Activated CD8-positive, alpha-beta T cell treated with anti-CD3 and anti-CD28 coated beads, Interleukin-2, amount 10 ng/mL, durations not matched to agents 7 days and 5 days (primary cell): ENCODE results near the gene HDDC2. TPM values are rescaled to one million over a fixed set of nuclear protein-coding genes. Genes with fewer than 3 reads are reported as not detected.

Experiments
- ATAC-seq: fragments of 150-1000 bp; cut with Tn5 transposase; one replicate; pipeline ENCODE4 v1.10.0; 2021; ENCODE audit warnings: moderate library complexity
- CTCF ChIA-PET: fragments of 350-600 bp; sonication (Branson Sonifier 250); formaldehyde crosslinking; loops from one replicate; lab custom pipeline; 2021; ENCODE audit warnings: antibody characterized with exemption; lab: Charles Lee
- POLR2A ChIA-PET: fragments of 350-600 bp; sonication (Branson Sonifier 250); formaldehyde crosslinking; loops from one replicate; lab custom pipeline; 2021; ENCODE audit warnings: antibody characterized with exemption; lab: Charles Lee
- DNase-seq: peaks from one replicate; pipeline ENCODE4 v3.0.0-alpha.2; 2020
- H3K27ac Mint-ChIP-seq: one replicate; pipeline ENCODE4 v1.8.0; 2021; ENCODE audit warnings: mild to moderate bottlenecking, mixed read lengths
- H3K27me3 Mint-ChIP-seq: one replicate; pipeline ENCODE4 v1.8.0; 2021; ENCODE audit warnings: low read depth, mixed read lengths
- H3K36me3 Mint-ChIP-seq: one replicate; pipeline ENCODE4 v1.8.0; 2021; ENCODE audit warnings: low read depth, mixed read lengths
- H3K4me1 Mint-ChIP-seq: one replicate; pipeline ENCODE4 v1.8.0; 2021; ENCODE audit warnings: low read depth, mixed read lengths
- H3K4me3 Mint-ChIP-seq: one replicate; pipeline ENCODE4 v1.8.0; 2021; ENCODE audit warnings: mild to moderate bottlenecking, mixed read lengths
- H3K9me3 Mint-ChIP-seq: one replicate; pipeline ENCODE4 v1.8.0; 2022; ENCODE audit warnings: mixed read lengths; ENCODE audit not compliant: insufficient read depth
- total RNA-seq, 2 experiments: library from RNA; stranded (reverse); gene quantifications; one replicate each; pipeline ENCODE4 v1.2.3, GENCODE V29; 2021

Gene HDDC2
- total RNA-seq, 2 experiments from 2014 or later: 61.7 to 69.8 TPM

DNA sequence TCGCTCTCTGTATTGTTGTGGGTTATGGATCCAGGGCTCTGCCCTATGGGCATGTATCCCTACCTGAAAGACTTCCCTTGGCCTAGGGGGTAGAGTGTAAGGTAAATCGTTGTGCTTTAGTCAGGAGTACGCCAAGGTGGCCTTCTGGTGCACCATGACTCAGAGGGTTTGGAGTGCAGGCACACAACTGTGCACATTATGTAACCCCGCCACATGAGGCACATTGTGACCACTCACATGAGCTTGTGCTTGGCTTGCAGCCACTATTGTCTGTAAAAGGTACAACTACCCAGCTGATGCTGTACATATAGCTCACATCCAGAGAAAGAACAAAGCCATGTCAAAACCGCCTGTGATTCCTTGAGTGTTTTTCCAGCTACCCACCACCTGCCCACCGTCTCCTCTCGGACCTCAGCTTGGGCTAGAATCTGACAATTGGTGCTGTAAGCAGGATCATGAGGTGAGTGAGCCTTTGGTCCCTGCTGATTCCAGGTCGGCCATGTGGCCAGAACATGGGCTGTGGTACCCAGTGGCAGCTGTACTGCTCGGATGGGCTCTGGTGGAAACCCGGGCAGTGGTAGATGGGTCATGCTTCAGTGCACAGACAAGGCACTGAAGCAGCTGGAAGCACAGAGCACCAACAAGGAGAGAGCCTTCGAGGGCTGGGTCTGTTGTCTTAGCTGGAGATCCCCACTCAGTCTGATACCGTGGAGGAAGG is 33.8 kb downstream of the HDDC2 start:
- no peaks in the 10 kb centered on the region for H3K4me1 Mint-ChIP-seq
- ChIA-PET CTCF (no interaction called here), POLR2A (interaction anchor here (1.2 kb wide), 1 partner anchor 22 kb away, joined by 3 read pairs; no protein-coding TSS in a partner anchor)
- DNase-seq (no peak), ATAC-seq (no peak)
- H3K36me3 Mint-ChIP-seq: peaks cover 16% of the 10 kb centered on the region
- H3K27ac Mint-ChIP-seq: no peak overlapping the region
- no peaks in the 10 kb centered on the region for H3K9me3 Mint-ChIP-seq
- H3K27me3 Mint-ChIP-seq: no peaks in the 10 kb centered on the region
- H3K4me3 Mint-ChIP-seq: no peak overlapping the region

DNA sequence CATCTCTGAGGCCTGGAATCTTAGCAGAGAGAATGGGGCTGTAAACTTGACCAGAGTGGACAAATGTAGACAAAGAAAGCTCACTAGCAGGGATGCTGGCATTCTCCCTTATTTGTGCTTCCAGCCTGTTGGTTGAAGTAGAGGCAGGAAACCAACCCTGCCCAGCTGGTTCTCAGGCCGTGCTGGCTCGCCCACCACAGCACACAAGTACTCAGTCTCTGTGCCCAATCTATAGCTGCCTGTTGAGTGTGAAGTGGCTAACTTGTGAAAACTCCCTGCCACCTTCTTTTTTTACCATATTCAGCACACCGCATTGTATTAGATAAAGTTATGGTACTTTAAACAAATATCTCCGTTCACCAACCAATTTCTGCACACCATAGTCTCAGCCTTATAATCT is 37.3 kb downstream of the HDDC2 start:
- ChIA-PET CTCF (no interaction called here), POLR2A (no interaction called here)
- no peak for DNase-seq
- H3K27me3 Mint-ChIP-seq: no peaks in the 10 kb centered on the region
- H3K9me3 Mint-ChIP-seq: no peaks in the 10 kb centered on the region
- no peak for ATAC-seq
- no peaks in the 10 kb centered on the region for H3K4me1 Mint-ChIP-seq
- H3K4me3 Mint-ChIP-seq: no peak overlapping the region
- no peaks in the 10 kb centered on the region for H3K36me3 Mint-ChIP-seq
- no peak overlapping the region for H3K27ac Mint-ChIP-seq

DNA sequence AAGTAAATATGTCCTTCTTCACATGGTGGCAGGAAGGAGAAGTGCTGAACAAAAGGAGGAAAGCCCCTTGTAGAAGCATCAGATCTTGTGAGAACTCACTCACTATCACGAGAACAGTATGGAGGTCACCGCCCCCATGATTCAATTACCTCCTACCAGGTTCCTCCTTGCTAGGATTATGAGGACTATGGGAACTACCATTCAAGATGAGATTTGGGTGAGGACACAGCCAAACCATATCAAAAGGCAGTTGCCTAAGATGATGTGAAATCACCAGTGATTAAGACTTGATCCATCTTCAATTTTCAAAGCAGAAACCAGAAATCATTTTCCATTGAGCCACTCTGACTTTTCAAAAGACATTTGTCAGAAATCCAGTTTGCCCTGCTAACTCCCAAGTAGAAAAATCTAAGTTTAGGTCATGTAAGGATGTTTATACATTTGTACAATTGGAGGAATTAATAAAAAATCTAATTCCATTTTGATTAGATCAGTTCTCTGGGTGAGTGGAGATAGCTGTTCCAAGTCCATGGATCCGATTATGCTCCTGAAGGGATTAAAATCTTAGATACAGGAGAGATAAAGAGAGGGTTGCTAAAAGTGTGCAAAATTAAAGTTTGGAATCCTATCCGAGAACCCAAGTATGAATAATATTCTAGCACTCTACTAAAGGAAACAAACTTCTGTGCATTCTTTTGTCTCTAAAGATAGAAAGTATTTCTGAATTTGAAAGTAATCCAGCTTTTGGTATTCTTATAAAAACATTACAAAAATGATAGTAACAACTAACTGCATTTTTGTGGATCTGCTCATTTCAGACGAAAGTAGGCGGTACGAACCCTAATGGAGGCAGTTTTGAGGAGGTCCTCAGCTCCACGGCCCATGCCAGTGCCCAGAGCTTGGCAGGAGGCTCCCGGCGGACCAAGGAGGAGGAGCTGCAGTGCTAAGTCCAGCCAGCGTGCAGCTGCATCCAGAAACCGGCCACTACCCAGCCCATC is 39.5 kb downstream of the HDDC2 start:
- DNase-seq (no peak), ATAC-seq (no peak)
- ChIA-PET CTCF (no interaction called here), POLR2A (no interaction called here)
- H3K9me3 Mint-ChIP-seq: no peaks in the 10 kb centered on the region
- H3K27ac Mint-ChIP-seq: no peak overlapping the region
- no peaks in the 10 kb centered on the region for H3K27me3 Mint-ChIP-seq
- no peaks in the 10 kb centered on the region for H3K36me3 Mint-ChIP-seq
- H3K4me3 Mint-ChIP-seq: no peak overlapping the region
- no peaks in the 10 kb centered on the region for H3K4me1 Mint-ChIP-seq

- DNase-seq (no peak), ATAC-seq (no peak)
- Mint-ChIP-seq H3K9me3 (no peaks in the 10 kb centered on the region), H3K27ac (no peak overlapping the region), H3K27me3 (no peaks in the 10 kb centered on the region), H3K4me1 (no peaks in the 10 kb centered on the region), H3K4me3 (no peak overlapping the region), H3K36me3 (no peaks in the 10 kb centered on the region)
- ChIA-PET POLR2A (no interaction called here), CTCF (no interaction called here)
Measured at GRCh38 chr6:125259354-125259736, 42.4 kb downstream of the HDDC2 start.

GRCh38 chr6:125258651-125259353 is 43.0 kb downstream of the HDDC2 start:
- DNase-seq (no peak), ATAC-seq (no peak)
- Mint-ChIP-seq H3K36me3 (no peaks in the 10 kb centered on the region), H3K4me3 (no peak overlapping the region), H3K9me3 (no peaks in the 10 kb centered on the region), H3K4me1 (no peaks in the 10 kb centered on the region), H3K27me3 (no peaks in the 10 kb centered on the region), H3K27ac (no peak overlapping the region)
- CTCF ChIA-PET: no interaction called here
- POLR2A ChIA-PET: no interaction called here

- Mint-ChIP-seq H3K9me3 (no peaks in the 10 kb centered on the region), H3K4me3 (no peak overlapping the region), H3K36me3 (no peaks in the 10 kb centered on the region), H3K27ac (no peak overlapping the region), H3K27me3 (peaks cover 3% of the 10 kb centered on the region), H3K4me1 (no peaks in the 10 kb centered on the region)
- ChIA-PET POLR2A (no interaction called here), CTCF (no interaction called here)
- no peak for ATAC-seq
- DNase-seq: no peak
Measured at GRCh38 chr6:125257351-125257750, 44.4 kb downstream of the HDDC2 start.

GRCh38 chr6:125255201-125255600 is 46.6 kb downstream of the HDDC2 start:
- ChIA-PET POLR2A (no interaction called here), CTCF (no interaction called here)
- Mint-ChIP-seq H3K4me1 (no peaks in the 10 kb centered on the region), H3K4me3 (no peak overlapping the region), H3K36me3 (no peaks in the 10 kb centered on the region), H3K27ac (no peak overlapping the region), H3K27me3 (peaks cover 3% of the 10 kb centered on the region), H3K9me3 (no peaks in the 10 kb centered on the region)
- no peak for DNase-seq
- no peak for ATAC-seq

GRCh38 chr6:125254321-125254720 is 47.4 kb downstream of the HDDC2 start:
- DNase-seq (no peak), ATAC-seq (no peak)
- no peaks in the 10 kb centered on the region for H3K36me3 Mint-ChIP-seq
- ChIA-PET CTCF (no interaction called here), POLR2A (no interaction called here)
- peaks cover 3% of the 10 kb centered on the region for H3K27me3 Mint-ChIP-seq
- H3K9me3 Mint-ChIP-seq: no peaks in the 10 kb centered on the region
- no peaks in the 10 kb centered on the region for H3K4me1 Mint-ChIP-seq
- no peak overlapping the region for H3K27ac Mint-ChIP-seq
- H3K4me3 Mint-ChIP-seq: no peak overlapping the region

DNA sequence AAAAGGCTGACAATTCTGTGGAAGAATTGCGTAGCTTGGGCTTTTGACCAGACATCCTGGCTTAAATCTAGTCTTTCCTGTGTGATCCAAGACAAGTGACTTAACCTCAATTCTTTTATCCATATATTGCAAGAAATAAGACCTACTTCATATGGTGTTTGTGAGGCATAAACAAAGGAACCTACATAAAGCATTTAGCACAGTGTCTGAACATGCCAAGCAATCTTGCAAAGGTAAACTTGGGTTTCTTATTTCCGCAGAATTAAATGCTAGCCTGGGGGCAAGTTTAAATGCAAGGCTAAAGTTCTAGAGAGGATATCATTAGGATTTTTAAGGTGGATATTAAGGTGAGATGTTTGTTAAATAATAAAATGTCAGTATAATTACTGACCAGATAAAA is 47.9 kb downstream of the HDDC2 start:
- ChIA-PET POLR2A (no interaction called here), CTCF (no interaction called here)
- Mint-ChIP-seq H3K27ac (no peak overlapping the region), H3K36me3 (no peaks in the 10 kb centered on the region), H3K4me1 (no peaks in the 10 kb centered on the region), H3K4me3 (no peak overlapping the region), H3K27me3 (peaks cover 3% of the 10 kb centered on the region), H3K9me3 (no peaks in the 10 kb centered on the region)
- DNase-seq: no peak
- ATAC-seq: no peak

DNA sequence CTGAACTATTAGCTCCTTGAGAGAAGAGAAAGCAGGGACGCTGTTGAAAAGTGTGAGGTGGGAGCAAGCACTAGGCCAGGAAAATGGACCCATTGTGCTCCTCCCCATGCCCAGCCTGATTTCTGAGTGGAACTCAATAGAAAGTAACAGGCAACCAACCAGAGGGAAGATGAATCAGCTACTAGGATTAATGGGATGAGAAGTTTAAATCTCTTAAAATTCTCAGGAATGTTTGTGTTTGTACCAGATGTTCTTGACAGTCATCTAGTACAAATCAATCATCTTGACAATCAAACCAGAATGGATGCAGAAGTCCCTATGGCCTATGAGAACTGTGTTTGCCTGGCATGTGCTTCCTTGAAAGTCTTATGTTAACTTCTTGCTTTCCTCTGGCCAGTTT is 48.9 kb downstream of the HDDC2 start:
- CTCF ChIA-PET: no interaction called here

DNA sequence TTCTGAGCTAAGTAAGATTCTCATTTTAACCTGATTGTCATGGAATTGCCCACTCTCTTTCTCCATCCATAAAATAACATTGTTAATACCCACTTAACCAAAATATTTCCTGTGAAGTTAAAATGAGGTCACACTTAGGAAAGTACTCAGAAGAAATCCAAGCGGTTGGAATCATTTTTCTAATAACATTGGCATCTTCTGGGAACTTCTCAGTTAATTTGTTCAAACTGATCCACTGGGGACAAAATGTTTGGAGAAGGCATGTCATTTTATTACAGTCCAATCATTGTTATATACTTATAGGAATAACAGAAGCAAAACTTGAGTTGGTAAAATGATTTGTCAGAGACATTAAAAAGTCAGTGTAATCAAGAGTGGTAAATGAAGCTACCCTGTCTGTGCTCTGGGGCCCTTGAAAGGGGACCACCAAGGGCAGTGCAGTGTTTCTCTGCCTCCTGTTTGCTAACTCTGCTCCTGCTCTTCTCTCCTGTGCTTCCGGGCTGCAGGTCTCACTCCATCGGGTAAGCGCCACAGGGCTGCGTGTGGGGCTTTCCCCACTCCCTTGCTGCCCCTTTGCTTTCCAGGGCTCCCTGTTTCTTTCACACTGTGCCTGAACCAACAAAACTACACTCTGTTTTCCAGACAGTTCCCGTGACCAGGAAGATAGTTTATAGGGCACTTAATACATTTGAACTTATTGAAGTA is 50.1 kb downstream of the HDDC2 start:
- Mint-ChIP-seq H3K27ac (no peak overlapping the region), H3K36me3 (no peaks in the 10 kb centered on the region), H3K27me3 (peaks cover 6% of the 10 kb centered on the region), H3K4me1 (no peaks in the 10 kb centered on the region), H3K4me3 (no peak overlapping the region), H3K9me3 (no peaks in the 10 kb centered on the region)
- ChIA-PET POLR2A (no interaction called here), CTCF (no interaction called here)
- no peak for ATAC-seq
- no peak for DNase-seq

More for the DNA sequence above, 48.9 kb downstream of the HDDC2 start:
- Mint-ChIP-seq H3K27me3 (peaks cover 3% of the 10 kb centered on the region), H3K36me3 (no peaks in the 10 kb centered on the region), H3K9me3 (no peaks in the 10 kb centered on the region), H3K27ac (no peak overlapping the region), H3K4me3 (no peak overlapping the region), H3K4me1 (no peaks in the 10 kb centered on the region)
- DNase-seq: no peak
- no peak for ATAC-seq
- POLR2A ChIA-PET: no interaction called here
